OCI-LY1 (cell line): Measurements from ENCODE around the gene CPLX1.

Experiments used
- EZH2 ChIP-seq: fragments of 200-600 bp; sonication (generic), shearing (Covaris generic); IDR thresholded peaks from 2 replicates; pipeline ENCODE4 v1.8.0; 2017; ENCODE audit warnings: borderline replicate concordance, mixed run types, mild to moderate bottlenecking, antibody characterized with exemption, low read length, moderate library complexity, mixed read lengths
- TF ChIP-seq, protein P1 (sequence below): fragments of 200-600 bp; sonication (generic), shearing (Covaris generic); IDR thresholded peaks from 2 replicates; pipeline ENCODE4 v1.5.1; 2017; ENCODE audit warnings: mild to moderate bottlenecking, antibody characterized with exemption, low read length, moderate library complexity, mixed read lengths

DNA sequence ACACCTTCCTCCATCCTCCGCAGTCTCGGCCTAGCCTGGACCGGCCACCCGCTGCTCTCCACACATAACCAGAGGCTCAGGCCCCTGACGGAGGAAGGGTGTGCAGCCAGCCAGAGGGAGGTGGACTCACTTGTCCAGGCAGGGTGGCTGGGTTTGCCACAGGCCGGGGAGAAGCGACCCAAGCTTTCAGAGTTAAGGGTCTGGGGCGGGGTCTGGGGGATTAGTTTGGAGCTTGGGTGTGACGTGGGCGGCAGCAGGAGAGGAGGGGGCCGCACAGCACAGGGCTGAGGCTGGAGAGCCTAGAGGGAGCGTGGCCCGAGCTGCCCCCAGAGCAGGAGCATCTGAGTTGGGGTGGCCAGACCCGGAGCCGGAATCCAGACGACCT is 22.4 kb upstream of the CPLX1 start:
- TF ChIP-seq, protein P1, sequence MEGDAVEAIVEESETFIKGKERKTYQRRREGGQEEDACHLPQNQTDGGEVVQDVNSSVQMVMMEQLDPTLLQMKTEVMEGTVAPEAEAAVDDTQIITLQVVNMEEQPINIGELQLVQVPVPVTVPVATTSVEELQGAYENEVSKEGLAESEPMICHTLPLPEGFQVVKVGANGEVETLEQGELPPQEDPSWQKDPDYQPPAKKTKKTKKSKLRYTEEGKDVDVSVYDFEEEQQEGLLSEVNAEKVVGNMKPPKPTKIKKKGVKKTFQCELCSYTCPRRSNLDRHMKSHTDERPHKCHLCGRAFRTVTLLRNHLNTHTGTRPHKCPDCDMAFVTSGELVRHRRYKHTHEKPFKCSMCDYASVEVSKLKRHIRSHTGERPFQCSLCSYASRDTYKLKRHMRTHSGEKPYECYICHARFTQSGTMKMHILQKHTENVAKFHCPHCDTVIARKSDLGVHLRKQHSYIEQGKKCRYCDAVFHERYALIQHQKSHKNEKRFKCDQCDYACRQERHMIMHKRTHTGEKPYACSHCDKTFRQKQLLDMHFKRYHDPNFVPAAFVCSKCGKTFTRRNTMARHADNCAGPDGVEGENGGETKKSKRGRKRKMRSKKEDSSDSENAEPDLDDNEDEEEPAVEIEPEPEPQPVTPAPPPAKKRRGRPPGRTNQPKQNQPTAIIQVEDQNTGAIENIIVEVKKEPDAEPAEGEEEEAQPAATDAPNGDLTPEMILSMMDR = no peak
- no peak for TF ChIP-seq EZH2
